OCI-LY3 (cell line): Measurements from ENCODE around the gene LNX1.

Source experiments
- EZH2phosphoT487 ChIP-seq: fragments of 200-600 bp; shearing (Covaris generic); IDR thresholded peaks from 2 replicates; pipeline ENCODE4 v1.6.1; 2018; ENCODE audit warnings: antibody characterized with exemption, mixed run types, low read depth
- TF ChIP-seq, protein P1 (sequence below): fragments of 200-600, 300-600 bp; sonication (generic); IDR thresholded peaks from 2 replicates; pipeline ENCODE4 v1.5.1; 2014; ENCODE audit warnings: antibody characterized with exemption, low read length, low read depth

DNA sequence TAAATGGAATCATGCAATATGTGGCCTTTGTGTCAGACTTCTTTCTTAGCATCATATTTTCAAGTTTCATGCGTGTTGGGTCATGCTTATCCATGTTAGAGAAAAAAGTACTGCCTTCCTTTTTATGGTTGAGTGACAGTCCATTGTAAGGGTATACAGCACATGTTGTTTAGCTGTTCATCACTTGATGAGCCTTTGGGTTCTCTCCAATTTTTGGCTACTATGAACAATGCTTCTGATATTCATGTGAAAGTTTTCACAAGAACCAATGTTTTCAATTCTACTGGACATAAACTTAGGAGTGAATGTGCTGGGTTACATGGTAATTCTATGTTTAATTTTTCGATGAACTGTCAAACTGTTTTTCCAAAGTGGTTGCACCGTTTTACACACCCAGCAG lies 28.1 kb upstream of the LNX1 start:
- TF ChIP-seq, protein P1, sequence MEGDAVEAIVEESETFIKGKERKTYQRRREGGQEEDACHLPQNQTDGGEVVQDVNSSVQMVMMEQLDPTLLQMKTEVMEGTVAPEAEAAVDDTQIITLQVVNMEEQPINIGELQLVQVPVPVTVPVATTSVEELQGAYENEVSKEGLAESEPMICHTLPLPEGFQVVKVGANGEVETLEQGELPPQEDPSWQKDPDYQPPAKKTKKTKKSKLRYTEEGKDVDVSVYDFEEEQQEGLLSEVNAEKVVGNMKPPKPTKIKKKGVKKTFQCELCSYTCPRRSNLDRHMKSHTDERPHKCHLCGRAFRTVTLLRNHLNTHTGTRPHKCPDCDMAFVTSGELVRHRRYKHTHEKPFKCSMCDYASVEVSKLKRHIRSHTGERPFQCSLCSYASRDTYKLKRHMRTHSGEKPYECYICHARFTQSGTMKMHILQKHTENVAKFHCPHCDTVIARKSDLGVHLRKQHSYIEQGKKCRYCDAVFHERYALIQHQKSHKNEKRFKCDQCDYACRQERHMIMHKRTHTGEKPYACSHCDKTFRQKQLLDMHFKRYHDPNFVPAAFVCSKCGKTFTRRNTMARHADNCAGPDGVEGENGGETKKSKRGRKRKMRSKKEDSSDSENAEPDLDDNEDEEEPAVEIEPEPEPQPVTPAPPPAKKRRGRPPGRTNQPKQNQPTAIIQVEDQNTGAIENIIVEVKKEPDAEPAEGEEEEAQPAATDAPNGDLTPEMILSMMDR = no peak
- no peak for TF ChIP-seq EZH2phosphoT487
